H9 (cell line): ENCODE measurements around the gene SHMT2. TPM values are rescaled to one million over a fixed set of nuclear protein-coding genes. Genes with fewer than 3 reads are reported as not detected.
A peak's percentile ranks its signal among the peaks of the same experiment; 100 is the strongest.

Experiments used
- DNase-seq: peaks from one replicate; pipeline ENCODE4 v3.0.0-alpha.2; 2017
- H2AFZ ChIP-seq: one replicate; pipeline ENCODE4 v1.6.1; 2013; ENCODE audit warnings: mild to moderate bottlenecking, low read length, control low read depth, moderate library complexity
- H2AK5ac ChIP-seq: 2 replicates; pipeline ENCODE4 v1.6.1; 2013; ENCODE audit warnings: low read length, control low read depth, mixed read lengths; ENCODE audit not compliant: insufficient read length
- H2BK120ac ChIP-seq: one replicate; pipeline ENCODE4 v1.6.1; 2013; ENCODE audit warnings: low read depth, mild to moderate bottlenecking, low read length, control low read depth, inconsistent platforms; ENCODE audit not compliant: poor library complexity, severe bottlenecking
- H2BK12ac ChIP-seq: 2 replicates; pipeline ENCODE4 v1.6.1; 2013; ENCODE audit warnings: low read length, control low read depth, mixed read lengths, low read depth; ENCODE audit not compliant: insufficient read length
- H2BK15ac ChIP-seq: 2 replicates; pipeline ENCODE4 v1.6.1; 2013; ENCODE audit warnings: low read depth, low read length, control low read depth
- H2BK20ac ChIP-seq: one replicate; pipeline ENCODE4 v1.6.1; 2013; ENCODE audit warnings: low read depth, mild to moderate bottlenecking, low read length, control low read depth, inconsistent platforms; ENCODE audit not compliant: poor library complexity, severe bottlenecking
- H2BK5ac ChIP-seq: 2 replicates; pipeline ENCODE4 v1.6.1; 2013; ENCODE audit warnings: low read length, control low read depth, mixed read lengths; ENCODE audit not compliant: insufficient read length
- H3K14ac ChIP-seq: 2 replicates; pipeline ENCODE4 v1.6.1; 2013; ENCODE audit warnings: low read length, control low read depth; ENCODE audit not compliant: insufficient read depth
- H3K18ac ChIP-seq: 2 replicates; pipeline ENCODE4 v1.6.1; 2013; ENCODE audit warnings: low read depth, mild to moderate bottlenecking, mixed read lengths, low read length, control low read depth; ENCODE audit not compliant: insufficient read length
- H3K23ac ChIP-seq: 2 replicates; pipeline ENCODE4 v1.6.1; 2013; ENCODE audit warnings: low read length, control low read depth, mixed read lengths, low read depth; ENCODE audit not compliant: insufficient read length
- H3K23me2 ChIP-seq: 2 replicates; pipeline ENCODE4 v1.6.1; 2013; ENCODE audit warnings: low read depth, mild to moderate bottlenecking, mixed read lengths, low read length, control low read depth; ENCODE audit not compliant: insufficient read length, poor library complexity, severe bottlenecking
- H3K27ac ChIP-seq: 2 replicates; pipeline ENCODE4 v1.5.1; 2013; ENCODE audit warnings: low read length, control low read depth, mixed read lengths, low read depth; ENCODE audit not compliant: insufficient read length
- H3K27me3 ChIP-seq: 2 replicates; pipeline ENCODE4 v1.6.1; 2013; ENCODE audit warnings: low read length, control low read depth, inconsistent platforms; ENCODE audit not compliant: insufficient read depth
- H3K4ac ChIP-seq: 2 replicates; pipeline ENCODE4 v1.6.1; 2013; ENCODE audit warnings: low read depth, mild to moderate bottlenecking, control low read depth, inconsistent platforms, low read length, moderate library complexity
- H3K4me1 ChIP-seq: 2 replicates; pipeline ENCODE4 v1.6.1; 2013; ENCODE audit warnings: low read length, control low read depth, inconsistent platforms; ENCODE audit not compliant: insufficient read depth
- H3K4me2 ChIP-seq: 2 replicates; pipeline ENCODE4 v1.6.1; 2013; ENCODE audit warnings: low read length, control low read depth, mixed read lengths; ENCODE audit not compliant: insufficient read length, insufficient read depth
- H3K56ac ChIP-seq: 2 replicates; pipeline ENCODE4 v1.6.1; 2013; ENCODE audit warnings: low read depth, mild to moderate bottlenecking, mixed read lengths, low read length, control low read depth; ENCODE audit not compliant: insufficient read length
- H3K79me1 ChIP-seq: 2 replicates; pipeline ENCODE4 v1.6.1; 2013; ENCODE audit warnings: low read depth, mild to moderate bottlenecking, moderate library complexity, low read length, control low read depth, inconsistent platforms; ENCODE audit not compliant: insufficient read depth, poor library complexity, severe bottlenecking
- H3K79me2 ChIP-seq: 2 replicates; pipeline ENCODE4 v1.6.1; 2013; ENCODE audit warnings: low read length, control low read depth, inconsistent platforms; ENCODE audit not compliant: insufficient read depth
- H3K9ac ChIP-seq: 2 replicates; pipeline ENCODE4 v1.6.1; 2013; ENCODE audit warnings: low read length, control low read depth, mixed read lengths; ENCODE audit not compliant: insufficient read length; ENCODE audit errors: extremely low read depth
- H3K9me3 ChIP-seq: one replicate; pipeline ENCODE4 v1.6.1; 2013; ENCODE audit warnings: low read depth, low read length, inconsistent platforms; ENCODE audit not compliant: control insufficient read depth
- H3T11ph ChIP-seq: one replicate; pipeline ENCODE4 v1.6.1; 2013; ENCODE audit warnings: mild to moderate bottlenecking, low read length, control low read depth, inconsistent platforms
- H4K20me1 ChIP-seq: one replicate; pipeline ENCODE4 v1.6.1; 2013; ENCODE audit not compliant: control insufficient read depth, insufficient read length, insufficient read depth
- H4K5ac ChIP-seq: 2 replicates; pipeline ENCODE4 v1.6.1; 2013; ENCODE audit warnings: low read depth, mild to moderate bottlenecking, mixed read lengths, low read length, control low read depth; ENCODE audit not compliant: insufficient read length
- H4K8ac ChIP-seq: replicated peaks from 2 replicates; pipeline ENCODE4 v1.6.1; 2013; ENCODE audit warnings: low read length, control low read depth, mixed read lengths, low read depth; ENCODE audit not compliant: insufficient read length
- H4K91ac ChIP-seq: 2 replicates; pipeline ENCODE4 v1.6.1; 2013; ENCODE audit warnings: low read depth, mild to moderate bottlenecking, moderate library complexity, mixed read lengths, low read length, control low read depth; ENCODE audit not compliant: insufficient read length
- H3K27ac Mint-ChIP-seq, 3 experiments: 2 replicates in 2 of 3; 3 replicates in 1 of 3; pipeline ENCODE4 v1.8.0; 2020 to 2021; ENCODE audit warnings: mixed read lengths in 3 of 3, mild to moderate bottlenecking in 1 of 3, moderate library complexity in 1 of 3
- H3K27me3 Mint-ChIP-seq: 2 replicates; pipeline ENCODE4 v1.8.0; 2021; ENCODE audit warnings: low read depth, mild to moderate bottlenecking, moderate library complexity, mixed read lengths
- H3K36me3 Mint-ChIP-seq, 3 experiments: 2 replicates in 2 of 3; 3 replicates in 1 of 3; pipeline ENCODE4 v1.8.0; 2020 to 2021; ENCODE audit warnings: low read depth in 3 of 3, mixed read lengths in 3 of 3; ENCODE audit not compliant: insufficient read depth in 1 of 3
- H3K4me1 Mint-ChIP-seq, 2 experiments: 2 replicates each; pipeline ENCODE4 v1.8.0; 2020; ENCODE audit warnings: mixed read lengths in 2 of 2
- H3K4me3 Mint-ChIP-seq, 2 experiments: 2 replicates in 1 of 2; 3 replicates in 1 of 2; pipeline ENCODE4 v1.8.0; 2020 to 2021; ENCODE audit warnings: mild to moderate bottlenecking in 2 of 2, mixed read lengths in 2 of 2, moderate library complexity in 1 of 2
- H3K9me3 Mint-ChIP-seq, 2 experiments: 2 replicates in 1 of 2; 3 replicates in 1 of 2; pipeline ENCODE4 v1.8.0; 2020; ENCODE audit warnings: mild to moderate bottlenecking in 2 of 2, mixed read lengths in 2 of 2, moderate library complexity in 1 of 2
- WGBS: extraction: QIAGEN DNeasy Blood & Tissue Kit; methylation state at CpG from one replicate; pipeline ENCODE4 v1.1.7; 2013; ENCODE audit warnings: missing lambda C conversion rate, low lambda C conversion rate, mixed read lengths; ENCODE audit not compliant: insufficient read length; ENCODE audit errors: extremely low coverage; 5-methylcytosine and 5-hydroxymethylcytosine counted together
- total RNA-seq: library from RNA; stranded (reverse); gene quantifications from 2 replicates; pipeline ENCODE4 v1.2.1, GENCODE V29; 2021
- TF ChIP-seq, protein P1 (sequence below): fragments of 200-600 bp; sonication (generic); conservative IDR thresholded peaks from 3 replicates; pipeline ENCODE4 v1.8.0; 2021; ENCODE audit warnings: antibody characterized with exemption, mild to moderate bottlenecking

Gene SHMT2
- total RNA-seq, 1 experiment from 2014 or later, result 260 TPM

DNA sequence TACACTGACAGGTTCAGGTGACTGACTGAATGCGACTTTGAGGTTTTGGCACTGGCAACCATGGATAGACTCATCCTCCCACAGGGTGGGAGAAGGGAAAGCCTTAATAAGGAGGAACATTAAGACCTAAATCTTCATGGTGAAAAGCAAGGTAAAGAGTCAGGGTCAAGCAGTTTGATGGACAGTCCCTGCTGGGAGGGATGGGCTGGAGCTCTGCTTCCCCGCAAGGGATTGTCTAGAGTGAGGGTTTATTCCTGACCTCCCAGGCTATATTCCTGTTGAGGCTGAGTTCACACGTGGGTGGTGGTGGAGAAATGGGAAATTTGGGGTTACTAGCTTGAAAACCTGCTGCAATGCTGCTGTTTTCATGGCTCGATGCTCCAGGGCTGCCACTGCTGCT, 30.9 kb downstream of the SHMT2 start:
- Histone ChIP-seq H4K8ac (no peak overlapping the region), H4K5ac (no peak overlapping the region), H4K91ac (no peak overlapping the region), H3K23ac (no peak overlapping the region), H2BK20ac (no peak overlapping the region), H3K14ac (no peak overlapping the region), H3K27me3 (no peaks in the 10 kb centered on the region), H3K56ac (no peak overlapping the region), H2AFZ (no peak overlapping the region), H3K9ac (no peak overlapping the region), H3K79me1 (no peaks in the 10 kb centered on the region), H4K20me1 (no peaks in the 10 kb centered on the region), H2BK120ac (no peak overlapping the region), H3K18ac (no peak overlapping the region), H3K27ac (no peak overlapping the region), H3K4ac (no peak overlapping the region), H3K79me2 (no peaks in the 10 kb centered on the region), H3K4me1 (no peaks in the 10 kb centered on the region; the same call in 1 of the 2 replicates), H3K9me3 (no peaks in the 10 kb centered on the region), H2BK12ac (no peak overlapping the region), H3T11ph (no peak overlapping the region), H2BK5ac (no peak overlapping the region), H3K23me2 (no peaks in the 10 kb centered on the region), H3K4me2 (no peak overlapping the region), H2AK5ac (no peak overlapping the region), H2BK15ac (no peak overlapping the region)
- TF ChIP-seq, protein P1, sequence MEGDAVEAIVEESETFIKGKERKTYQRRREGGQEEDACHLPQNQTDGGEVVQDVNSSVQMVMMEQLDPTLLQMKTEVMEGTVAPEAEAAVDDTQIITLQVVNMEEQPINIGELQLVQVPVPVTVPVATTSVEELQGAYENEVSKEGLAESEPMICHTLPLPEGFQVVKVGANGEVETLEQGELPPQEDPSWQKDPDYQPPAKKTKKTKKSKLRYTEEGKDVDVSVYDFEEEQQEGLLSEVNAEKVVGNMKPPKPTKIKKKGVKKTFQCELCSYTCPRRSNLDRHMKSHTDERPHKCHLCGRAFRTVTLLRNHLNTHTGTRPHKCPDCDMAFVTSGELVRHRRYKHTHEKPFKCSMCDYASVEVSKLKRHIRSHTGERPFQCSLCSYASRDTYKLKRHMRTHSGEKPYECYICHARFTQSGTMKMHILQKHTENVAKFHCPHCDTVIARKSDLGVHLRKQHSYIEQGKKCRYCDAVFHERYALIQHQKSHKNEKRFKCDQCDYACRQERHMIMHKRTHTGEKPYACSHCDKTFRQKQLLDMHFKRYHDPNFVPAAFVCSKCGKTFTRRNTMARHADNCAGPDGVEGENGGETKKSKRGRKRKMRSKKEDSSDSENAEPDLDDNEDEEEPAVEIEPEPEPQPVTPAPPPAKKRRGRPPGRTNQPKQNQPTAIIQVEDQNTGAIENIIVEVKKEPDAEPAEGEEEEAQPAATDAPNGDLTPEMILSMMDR, result no peak
- Mint-ChIP-seq H3K4me3 (no peak overlapping the region), H3K27ac (peak overlapping the region in 1 of 3 experiments; percentile 53; a peak in 2 of 7 replicates), H3K36me3 (peaks cover 0 to 48% (median 30%) of the 10 kb centered on the region in 3 experiments; a peak in 6 of 7 replicates), H3K9me3 (no peaks in the 10 kb centered on the region), H3K4me1 (peaks cover 12 to 23% of the 10 kb centered on the region in 2 experiments), H3K27me3 (no peaks in the 10 kb centered on the region)
- WGBS, result no CpG with 5 or more reads among the region's 4 CpGs
- no peak for DNase-seq
